Uterus (tissue), 2 donors: ENCODE results near the gene ARID1B.

Source experiments
- CTCF ChIP-seq, 4 experiments: fragments of 200-600 bp in 2 of 4; fragments of 450-650 bp in 2 of 4; sonication (generic) in 2 of 4; IDR thresholded peaks; one replicate each; pipeline ENCODE4 v1.5.1; 2016 to 2019; ENCODE audit warnings: antibody characterized with exemption in 4 of 4, mild to moderate bottlenecking in 2 of 4, moderate library complexity in 1 of 4
- POLR2A ChIP-seq, 2 donors: fragments of 450-650 bp; IDR thresholded peaks; one replicate each; pipeline ENCODE4 v1.6.1; 2016; ENCODE audit warnings: antibody characterized with exemption in 2 of 2, mild to moderate bottlenecking in 1 of 2, moderate library complexity in 1 of 2

GRCh38 chr6:157095569-157095968, 318.4 kb downstream of the ARID1B start:
- TF ChIP-seq CTCF (IDR thresholded peaks at IDR 0.05) (no peak), POLR2A (IDR thresholded peaks at IDR 0.05) (no peak)
